Heart left ventricle (tissue), 13 donors: ENCODE measurements around the gene SRPX2.

ENCODE experiments used
- POLR2A ChIP-seq, 2 donors: fragments of 450-650 bp; IDR thresholded peaks; one replicate each; pipeline ENCODE4 v1.6.1; 2017; ENCODE audit warnings: antibody characterized with exemption in 2 of 2, mild to moderate bottlenecking in 2 of 2, moderate library complexity in 2 of 2
- TF ChIP-seq, protein P1 (sequence below), 12 donors: fragments of 200-600 bp; sonication (generic) in 4 of 12; IDR thresholded peaks; one replicate each; pipeline versions ENCODE4 v1.5.0 to v1.8.0; 2018 to 2022; ENCODE audit warnings: antibody characterized with exemption in 12 of 12, mild to moderate bottlenecking in 5 of 12
- donor health status: ischemic (EF 13 %, LVEDD 7.1; RV severe dilation, severe dysfunction).
- donor health status: DM: no; HTN: yes; CAD: no.
- donor health status: DM: no; HTN: no; CAD: no.
- donor health status: ischemic (EF 25% LVEDD 6.9; RV normal size, moderate dysfunction).
- donor health status: ischemic (EF 25% LVEDD 5.7; RV mildly dilated, moderate dysfunction).
- donor health status: ischemic (EF 35%, LVEDD 5.7; RV mildly dilated, moderate dysfunction).
- donor health status: nonischemic (EF 11% LVEDD 7.7; RV severe dilation, severe dysfunction).
- donor health status: DM: yes; HTN: yes; CAD: no.
- donor health status: PGD.
- donor health status: ischemic (EF 29% LVEDD 5.4; RV normal size, mild dysfunction).
- donor health status: nonischemic (EF 23%, LVEDD 6.1; RV moderate dilation, normal function).

DNA sequence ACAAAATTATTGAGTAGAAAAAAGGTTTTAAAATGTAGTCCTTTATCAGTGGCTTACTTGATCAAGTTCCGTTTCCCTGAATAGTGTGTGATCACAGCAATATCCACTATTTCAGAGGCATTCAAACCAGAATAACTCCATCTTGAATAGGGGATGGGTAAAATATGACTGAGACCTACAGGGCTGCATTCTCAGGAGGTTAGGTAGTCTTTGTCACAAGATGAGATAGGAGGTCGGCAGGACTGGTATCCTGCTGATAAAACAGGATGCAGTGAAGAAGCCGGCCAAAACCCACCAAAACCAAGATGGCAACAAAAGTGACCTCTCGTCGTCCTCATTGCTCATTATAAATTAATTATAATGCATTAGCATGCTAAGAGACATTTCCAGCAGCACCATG lies 32.0 kb upstream of the SRPX2 start:
- no peak for TF ChIP-seq POLR2A (IDR thresholded peaks at IDR 0.05)
- TF ChIP-seq, protein P1, sequence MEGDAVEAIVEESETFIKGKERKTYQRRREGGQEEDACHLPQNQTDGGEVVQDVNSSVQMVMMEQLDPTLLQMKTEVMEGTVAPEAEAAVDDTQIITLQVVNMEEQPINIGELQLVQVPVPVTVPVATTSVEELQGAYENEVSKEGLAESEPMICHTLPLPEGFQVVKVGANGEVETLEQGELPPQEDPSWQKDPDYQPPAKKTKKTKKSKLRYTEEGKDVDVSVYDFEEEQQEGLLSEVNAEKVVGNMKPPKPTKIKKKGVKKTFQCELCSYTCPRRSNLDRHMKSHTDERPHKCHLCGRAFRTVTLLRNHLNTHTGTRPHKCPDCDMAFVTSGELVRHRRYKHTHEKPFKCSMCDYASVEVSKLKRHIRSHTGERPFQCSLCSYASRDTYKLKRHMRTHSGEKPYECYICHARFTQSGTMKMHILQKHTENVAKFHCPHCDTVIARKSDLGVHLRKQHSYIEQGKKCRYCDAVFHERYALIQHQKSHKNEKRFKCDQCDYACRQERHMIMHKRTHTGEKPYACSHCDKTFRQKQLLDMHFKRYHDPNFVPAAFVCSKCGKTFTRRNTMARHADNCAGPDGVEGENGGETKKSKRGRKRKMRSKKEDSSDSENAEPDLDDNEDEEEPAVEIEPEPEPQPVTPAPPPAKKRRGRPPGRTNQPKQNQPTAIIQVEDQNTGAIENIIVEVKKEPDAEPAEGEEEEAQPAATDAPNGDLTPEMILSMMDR (IDR thresholded peaks at IDR 0.05) = no peak
